ENCODE data around the gene YIPF2.
"Not testable (repeated sequence)": the region's sequence is repeated elsewhere in the genome, so short reads cannot be mapped to it uniquely, and the experiment has no call there.

Gene YIPF2

GRCh38 chr19:10884274-10884673, 44.2 kb downstream of the YIPF2 start:
- Histone ChIP-seq H3K4me2 (ENCODE audit: low read length) (peak overlapping the region; percentile 37), H3K9me3 (replicated peaks; ENCODE audit: low read length) (no peaks in the 10 kb centered on the region), H3K27me3 (ENCODE audit: control insufficient read depth, insufficient read depth, low read length) (no peaks in the 10 kb centered on the region), H3K4me1 (ENCODE audit: control insufficient read depth, insufficient read depth, low read length) (peaks cover 28% of the 10 kb centered on the region), H3K9ac (ENCODE audit: low read depth, low read length) (peak overlapping the region; percentile 10), H3K36me3 (ENCODE audit: insufficient read depth, low read length) (no peaks in the 10 kb centered on the region), H3K4me3 (ENCODE audit: low read length) (no peak overlapping the region)

DNA sequence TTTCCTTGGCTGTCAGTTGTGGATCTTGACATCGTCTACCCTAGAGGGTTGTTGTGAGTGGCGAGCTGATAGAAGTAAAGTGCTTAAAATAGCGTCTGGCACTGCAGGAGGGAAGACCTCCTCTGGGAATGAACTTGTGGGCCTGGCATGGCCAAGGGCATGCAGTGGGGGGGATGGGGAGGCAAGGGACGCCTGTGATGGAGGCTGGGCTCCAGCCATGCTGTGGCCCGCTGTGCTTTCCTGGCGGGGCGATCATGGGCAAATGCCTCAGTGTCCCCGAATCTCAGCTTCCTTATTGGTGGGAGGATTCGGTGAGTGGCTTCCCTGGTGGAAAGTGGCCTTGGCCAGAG, 46.4 kb downstream of the YIPF2 start:
- no peak overlapping the region for H3K4me3 ChIP-seq (ENCODE audit: low read length)
- H3K27me3 ChIP-seq (ENCODE audit: control insufficient read depth, insufficient read depth, low read length) = no peaks in the 10 kb centered on the region
- no peaks in the 10 kb centered on the region for H3K9me3 ChIP-seq (replicated peaks; ENCODE audit: low read length)
- H3K9ac ChIP-seq (ENCODE audit: low read depth, low read length) = no peak overlapping the region
- H3K36me3 ChIP-seq (ENCODE audit: insufficient read depth, low read length) = no peaks in the 10 kb centered on the region
- H3K4me2 ChIP-seq (ENCODE audit: low read length) = no peak overlapping the region
- peaks cover 26% of the 10 kb centered on the region for H3K4me1 ChIP-seq (ENCODE audit: control insufficient read depth, insufficient read depth, low read length)

DNA sequence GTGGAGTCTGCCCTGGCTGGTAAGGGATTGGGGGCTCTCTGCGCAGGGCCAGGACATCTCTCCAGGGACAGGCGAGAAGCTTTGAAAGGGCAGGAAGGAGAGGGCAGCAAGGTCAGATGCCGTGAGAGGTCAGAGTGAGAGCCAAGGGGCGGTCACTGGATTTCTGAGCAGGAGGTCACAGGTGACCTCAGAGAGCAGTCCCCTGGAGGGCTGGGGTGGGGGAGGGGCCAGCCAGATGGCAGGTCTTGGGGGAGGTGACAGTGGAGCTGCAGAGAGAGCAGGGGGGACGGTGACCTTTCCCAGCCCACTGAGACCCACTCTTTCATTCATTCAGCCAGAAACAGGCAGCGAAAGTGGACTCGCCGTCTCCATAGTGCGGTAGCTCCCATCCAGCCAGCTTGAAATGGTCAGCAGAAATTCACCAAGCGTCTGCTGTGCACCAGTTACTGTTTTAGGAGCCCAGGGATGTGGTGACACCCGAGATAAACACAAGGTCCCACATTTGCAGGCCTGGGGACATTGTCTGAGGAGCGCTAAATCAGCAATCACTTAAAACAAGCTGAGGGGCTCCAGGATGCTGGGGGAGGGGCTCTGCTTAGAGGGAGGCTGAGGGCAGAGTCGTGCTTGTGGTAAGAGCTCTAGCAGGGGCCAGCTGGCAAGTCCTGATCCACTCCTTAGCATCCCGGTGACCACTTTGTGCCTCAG, 46.9 kb downstream of the YIPF2 start:
- no peaks in the 10 kb centered on the region for H3K9me3 ChIP-seq (replicated peaks; ENCODE audit: low read length)
- H3K4me1 ChIP-seq (ENCODE audit: control insufficient read depth, insufficient read depth, low read length) = peaks cover 30% of the 10 kb centered on the region
- no peaks in the 10 kb centered on the region for H3K36me3 ChIP-seq (ENCODE audit: insufficient read depth, low read length)
- no peaks in the 10 kb centered on the region for H3K27me3 ChIP-seq (ENCODE audit: control insufficient read depth, insufficient read depth, low read length)
- no peak overlapping the region for H3K4me2 ChIP-seq (ENCODE audit: low read length)
- no peak overlapping the region for H3K9ac ChIP-seq (ENCODE audit: low read depth, low read length)
- no peak overlapping the region for H3K4me3 ChIP-seq (ENCODE audit: low read length)

DNA sequence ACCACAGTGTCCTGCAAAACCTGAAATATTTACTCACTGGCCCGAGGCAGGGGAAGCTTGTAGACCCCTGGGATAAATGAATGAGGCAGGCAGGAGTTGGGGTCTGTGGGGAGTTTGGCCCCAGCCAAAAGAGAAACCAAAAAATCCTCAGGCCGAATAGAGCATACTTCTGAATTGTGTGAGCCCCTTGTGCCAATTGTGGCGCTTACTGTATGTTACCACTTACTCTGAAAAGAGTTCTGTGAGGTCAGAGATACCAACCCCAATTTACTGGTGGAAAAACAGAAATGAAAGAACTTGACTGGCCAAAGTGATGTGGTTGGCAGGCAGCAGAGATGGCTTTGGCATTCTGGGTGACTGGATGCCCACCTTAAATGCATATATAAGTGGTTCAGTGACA, 50.2 kb downstream of the YIPF2 start:
- Histone ChIP-seq H3K4me1 (ENCODE audit: control insufficient read depth, insufficient read depth, low read length) (peaks cover 18% of the 10 kb centered on the region), H3K4me3 (ENCODE audit: low read length) (no peak overlapping the region), H3K9me3 (replicated peaks; ENCODE audit: low read length) (no peaks in the 10 kb centered on the region), H3K27me3 (ENCODE audit: control insufficient read depth, insufficient read depth, low read length) (no peaks in the 10 kb centered on the region), H3K4me2 (ENCODE audit: low read length) (peak overlapping the region; percentile 53), H3K9ac (ENCODE audit: low read depth, low read length) (peak overlapping the region; percentile 44), H3K36me3 (ENCODE audit: insufficient read depth, low read length) (no peaks in the 10 kb centered on the region)

- H3K4me1 ChIP-seq (ENCODE audit: control insufficient read depth, insufficient read depth, low read length) = peaks cover 18% of the 10 kb centered on the region
- H3K9me3 ChIP-seq (replicated peaks; ENCODE audit: low read length); H3K4me2 ChIP-seq (ENCODE audit: low read length); H3K4me3 ChIP-seq (ENCODE audit: low read length); H3K9ac ChIP-seq (ENCODE audit: low read depth, low read length); H3K36me3 ChIP-seq (ENCODE audit: insufficient read depth, low read length); H3K27me3 ChIP-seq (ENCODE audit: control insufficient read depth, insufficient read depth, low read length): not testable (repeated sequence)
These were observed 50.8 kb downstream of the YIPF2 start for GRCh38 chr19:10877608-10878007.

DNA sequence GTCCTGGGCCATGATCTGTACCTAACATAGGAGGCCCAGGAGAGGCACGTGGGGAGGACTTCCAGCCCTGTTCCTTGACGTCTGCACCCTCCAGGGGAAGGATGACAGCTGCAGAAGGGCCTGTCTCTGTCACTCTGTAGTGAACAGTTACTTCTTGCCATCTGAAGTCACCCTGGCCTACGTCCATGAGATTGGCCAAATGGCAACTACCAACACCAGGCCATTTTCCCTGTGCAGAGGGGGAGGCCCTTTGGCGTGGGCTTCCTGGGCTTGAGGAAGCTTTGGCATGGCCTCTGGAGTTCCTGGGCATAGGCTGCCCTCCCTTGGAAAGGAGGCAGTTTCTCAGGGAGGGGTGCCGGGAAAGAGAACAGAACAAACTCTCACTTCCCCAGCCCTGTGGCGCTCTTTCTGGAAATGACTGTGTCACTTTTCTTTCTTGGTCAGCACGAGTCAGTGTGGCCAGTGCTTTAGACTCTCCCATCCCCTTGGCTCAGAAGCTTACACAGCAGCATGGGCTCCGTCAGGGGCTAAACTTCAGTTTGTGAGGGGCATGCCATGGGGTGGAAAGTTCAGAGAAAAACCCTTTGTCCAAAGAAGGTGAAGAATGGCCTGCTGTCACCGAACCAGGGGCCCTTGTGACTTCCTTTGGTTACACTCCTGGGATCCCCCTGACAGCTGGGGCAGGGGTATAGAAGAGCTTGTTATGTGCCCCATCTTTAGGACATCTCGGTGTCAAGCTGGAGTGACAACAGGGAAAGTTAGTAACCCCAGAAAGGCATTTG, 51.8 kb downstream of the YIPF2 start:
- Histone ChIP-seq H3K4me2 (ENCODE audit: low read length) (peak overlapping the region; percentile 39), H3K36me3 (ENCODE audit: insufficient read depth, low read length) (no peaks in the 10 kb centered on the region), H3K9me3 (replicated peaks; ENCODE audit: low read length) (no peaks in the 10 kb centered on the region), H3K4me3 (ENCODE audit: low read length) (no peak overlapping the region), H3K9ac (ENCODE audit: low read depth, low read length) (peak overlapping the region; percentile 7), H3K27me3 (ENCODE audit: control insufficient read depth, insufficient read depth, low read length) (no peaks in the 10 kb centered on the region), H3K4me1 (ENCODE audit: control insufficient read depth, insufficient read depth, low read length) (peaks cover 13% of the 10 kb centered on the region)

- no peak overlapping the region for H3K4me2 ChIP-seq (ENCODE audit: low read length)
- H3K9me3 ChIP-seq (replicated peaks; ENCODE audit: low read length) = no peaks in the 10 kb centered on the region
- no peak overlapping the region for H3K4me3 ChIP-seq (ENCODE audit: low read length)
- no peak overlapping the region for H3K9ac ChIP-seq (ENCODE audit: low read depth, low read length)
- no peaks in the 10 kb centered on the region for H3K36me3 ChIP-seq (ENCODE audit: insufficient read depth, low read length)
- peaks cover 16% of the 10 kb centered on the region for H3K4me1 ChIP-seq (ENCODE audit: control insufficient read depth, insufficient read depth, low read length)
- H3K27me3 ChIP-seq (ENCODE audit: control insufficient read depth, insufficient read depth, low read length) = no peaks in the 10 kb centered on the region
These were observed 54.4 kb downstream of the YIPF2 start for GRCh38 chr19:10874024-10874423.

DNA sequence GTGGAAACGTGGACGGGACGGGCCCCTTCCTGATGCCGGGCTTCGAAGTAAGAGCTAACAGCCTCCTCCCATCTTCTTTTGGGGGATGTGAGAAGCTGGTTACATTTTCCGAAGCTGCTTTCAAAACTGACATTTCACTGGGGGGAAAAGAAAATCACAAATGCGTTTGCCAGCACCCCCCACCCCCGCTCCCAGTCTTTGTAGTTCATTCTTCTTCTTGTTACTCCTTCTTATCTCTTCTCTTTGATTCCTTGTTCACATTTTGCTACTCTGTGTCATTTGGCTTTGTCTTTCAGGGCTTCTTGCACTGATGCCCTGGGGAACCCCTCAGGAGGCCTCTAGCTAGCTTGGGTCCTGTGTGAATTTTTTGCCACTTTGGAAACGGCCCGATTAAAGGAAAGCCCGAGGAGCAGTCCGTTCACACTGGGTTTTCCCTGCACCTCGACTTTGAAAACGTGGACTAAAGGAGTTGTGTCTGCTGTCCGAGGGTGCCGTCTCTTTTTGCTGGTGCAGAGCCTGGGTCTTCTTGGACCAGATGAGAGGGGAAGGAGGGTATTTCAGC, 55.8 kb downstream of the YIPF2 start:
- no peaks in the 10 kb centered on the region for H3K36me3 ChIP-seq (ENCODE audit: insufficient read depth, low read length)
- peak overlapping the region; percentile 82 for H3K4me3 ChIP-seq (ENCODE audit: low read length)
- H3K27me3 ChIP-seq (ENCODE audit: control insufficient read depth, insufficient read depth, low read length) = no peaks in the 10 kb centered on the region
- peak overlapping the region; percentile 84 for H3K4me2 ChIP-seq (ENCODE audit: low read length)
- H3K9me3 ChIP-seq (replicated peaks; ENCODE audit: low read length) = no peaks in the 10 kb centered on the region
- H3K9ac ChIP-seq (ENCODE audit: low read depth, low read length) = peak overlapping the region; percentile 81
- H3K4me1 ChIP-seq (ENCODE audit: control insufficient read depth, insufficient read depth, low read length) = peaks cover 16% of the 10 kb centered on the region

Measured in skeletal muscle satellite cell (primary cell).